Inflammatory macrophage treated with lipopolysaccharide for 1 hour (primary cell): ENCODE results near the gene COL21A1.

Source experiments
- DNase-seq, 2 donors: peaks; one replicate each; pipeline ENCODE4 v3.0.0-alpha.2; 2020 to 2022

Gene COL21A1

GRCh38 chr6:56173228-56173627, 74.2 kb downstream of the COL21A1 start:
- no peak for DNase-seq

DNA sequence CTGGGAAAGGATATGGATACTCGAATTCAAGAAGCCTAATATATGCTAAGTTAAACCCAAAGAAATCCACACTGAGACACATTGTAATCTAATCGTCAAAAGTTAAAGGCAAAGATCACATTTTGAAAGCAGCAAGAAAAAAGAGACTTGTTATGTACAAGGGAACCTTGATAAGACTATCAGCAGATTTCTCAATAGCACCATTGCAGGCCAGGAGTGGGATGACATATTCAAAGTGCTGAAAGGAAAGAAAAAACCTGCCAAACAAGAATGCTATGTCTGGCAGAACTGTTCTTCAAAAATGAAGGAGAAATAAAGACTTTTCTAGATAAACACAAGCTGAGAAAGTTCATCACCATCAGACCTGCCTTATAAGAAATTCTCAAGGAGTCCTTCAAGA, 75.2 kb downstream of the COL21A1 start:
- DNase-seq = no peak

- DNase-seq = no peak
Measured at GRCh38 chr6:56169366-56169765, 78.0 kb downstream of the COL21A1 start.

- no peak for DNase-seq
Measured at GRCh38 chr6:56168596-56168995, 78.8 kb downstream of the COL21A1 start.

DNA sequence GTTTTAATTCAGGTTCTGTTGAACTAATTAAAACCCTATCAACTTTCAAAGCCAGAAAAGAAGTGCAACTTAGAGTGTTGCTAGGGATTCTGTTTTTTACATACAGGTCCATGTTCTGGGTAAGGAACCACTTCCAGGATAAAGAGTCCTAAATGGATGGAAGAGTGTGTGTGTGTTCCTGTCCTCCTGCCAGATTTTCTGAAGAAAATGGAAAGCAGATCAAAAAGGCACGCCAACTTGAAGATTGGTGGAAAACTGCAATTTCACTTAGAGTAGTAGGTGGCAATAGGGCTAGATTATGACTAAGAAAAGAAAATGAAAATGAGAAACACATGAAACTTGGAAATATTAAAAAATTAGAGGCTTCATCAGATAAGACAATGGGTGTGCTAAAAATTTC, 85.3 kb downstream of the COL21A1 start:
- DNase-seq = no peak

DNA sequence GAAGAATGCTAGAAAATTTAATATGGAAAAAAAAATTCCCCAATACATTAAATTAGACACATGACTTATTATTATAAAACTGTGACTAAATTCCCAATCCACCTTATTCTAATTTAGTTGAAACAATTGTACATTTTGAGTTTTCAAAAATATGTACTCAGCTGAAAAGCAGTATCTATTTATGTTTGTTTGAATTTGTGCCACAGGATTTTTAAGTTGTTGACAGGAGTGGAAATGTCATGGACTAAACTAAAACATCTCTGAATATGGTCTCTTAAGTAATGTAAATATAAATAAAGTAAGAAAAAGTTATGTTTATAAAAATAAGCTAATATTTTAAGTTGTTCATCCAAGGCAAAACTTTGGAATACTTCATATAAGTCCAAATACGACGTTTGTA, 86.9 kb downstream of the COL21A1 start:
- no peak for DNase-seq

GRCh38 chr6:56158571-56158970, 88.8 kb downstream of the COL21A1 start:
- no peak for DNase-seq

GRCh38 chr6:56156643-56157042, 90.7 kb downstream of the COL21A1 start:
- no peak for DNase-seq

GRCh38 chr6:56155634-56156141, 91.7 kb downstream of the COL21A1 start:
- DNase-seq = no peak

- no peak for DNase-seq
Measured at GRCh38 chr6:56154076-56154475, 93.3 kb downstream of the COL21A1 start.

DNA sequence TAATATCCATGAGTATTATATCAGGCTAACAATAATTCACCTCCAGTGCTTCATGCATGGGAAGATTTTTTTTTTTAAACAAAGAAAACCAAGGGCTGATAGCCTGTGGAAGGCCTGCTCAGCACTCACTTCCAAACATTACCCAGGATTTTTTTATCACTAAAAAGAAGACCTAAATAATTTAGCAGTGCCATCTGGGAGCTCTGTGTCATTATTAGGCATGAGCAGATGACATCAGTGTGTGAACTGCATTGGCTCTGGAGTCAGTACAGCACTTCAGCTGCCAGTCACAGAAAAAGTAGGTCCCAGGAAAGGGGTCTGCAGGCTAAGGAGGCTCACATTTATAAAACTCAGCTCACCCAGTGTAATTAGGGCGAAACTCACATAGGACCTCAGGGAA, 94.8 kb downstream of the COL21A1 start:
- DNase-seq = no peak

DNA sequence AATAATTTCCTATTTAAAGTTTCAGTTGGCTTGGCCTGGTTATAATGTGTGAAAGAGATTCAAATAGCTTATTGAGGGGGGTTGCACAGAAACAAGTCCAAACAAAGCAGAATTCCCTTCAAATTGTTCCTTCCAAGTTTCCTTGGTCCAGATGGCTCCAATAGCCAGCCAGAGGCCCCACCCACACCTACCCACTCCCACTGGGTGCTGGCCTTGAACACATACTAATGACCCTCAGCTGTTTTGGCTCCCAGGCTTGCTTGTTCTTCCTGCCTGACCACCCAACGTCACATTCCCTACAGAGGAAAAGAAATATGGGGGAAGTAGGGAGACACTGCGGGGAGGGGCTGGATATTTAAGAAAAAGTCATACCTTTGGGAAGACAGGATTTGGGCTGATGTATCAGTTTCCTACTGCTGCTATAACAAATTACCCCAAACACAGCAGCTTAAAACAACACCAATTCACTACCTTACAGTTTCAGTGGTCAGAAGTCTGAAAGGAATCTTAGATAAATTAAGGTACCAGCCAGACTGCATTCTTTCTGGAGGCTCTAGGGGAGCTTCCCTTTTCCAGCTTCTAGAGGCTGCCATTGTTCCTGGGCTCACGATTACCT, 95.7 kb downstream of the COL21A1 start:
- no peak for DNase-seq

- DNase-seq = no peak
Measured at GRCh38 chr6:56148488-56149186, 98.7 kb downstream of the COL21A1 start.

DNA sequence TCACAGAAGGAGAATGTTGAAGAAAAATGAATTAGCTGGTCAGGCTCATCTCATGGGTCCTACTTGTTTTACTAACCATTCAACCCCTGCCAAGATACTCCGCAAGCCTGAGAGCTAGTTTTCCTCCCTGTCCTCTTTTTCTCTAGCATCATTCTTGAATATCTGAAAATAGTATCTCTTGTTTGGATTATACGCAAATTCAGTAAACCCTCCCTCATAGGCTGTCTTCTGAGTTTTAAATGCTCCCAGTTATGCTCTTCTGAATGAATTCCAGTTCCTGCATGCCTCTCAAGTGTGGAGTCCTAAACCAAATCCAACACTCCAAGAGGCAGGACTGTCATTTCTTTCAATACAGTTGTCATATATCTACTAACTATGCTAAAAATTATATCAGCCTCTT, 99.6 kb downstream of the COL21A1 start:
- no peak for DNase-seq

DNA sequence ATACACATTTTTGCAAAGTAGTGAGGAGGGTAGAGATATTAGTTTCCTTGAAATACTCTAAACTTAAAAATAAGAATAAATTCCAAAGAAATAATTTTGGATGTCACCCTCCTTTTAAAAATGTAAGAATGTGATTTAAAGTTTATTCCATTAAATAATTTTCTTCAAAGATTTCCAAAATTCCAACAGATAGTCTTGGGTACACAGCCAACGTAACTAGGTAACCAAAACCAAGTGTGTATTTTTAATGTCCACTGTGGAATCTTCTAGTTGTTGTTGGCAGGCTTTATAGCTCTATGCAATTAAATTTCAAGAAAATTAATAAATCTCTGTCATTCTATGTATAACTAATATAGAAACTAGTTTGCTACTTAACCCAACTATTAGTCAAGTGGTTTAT, 101.3 kb downstream of the COL21A1 start:
- no peak for DNase-seq

DNA sequence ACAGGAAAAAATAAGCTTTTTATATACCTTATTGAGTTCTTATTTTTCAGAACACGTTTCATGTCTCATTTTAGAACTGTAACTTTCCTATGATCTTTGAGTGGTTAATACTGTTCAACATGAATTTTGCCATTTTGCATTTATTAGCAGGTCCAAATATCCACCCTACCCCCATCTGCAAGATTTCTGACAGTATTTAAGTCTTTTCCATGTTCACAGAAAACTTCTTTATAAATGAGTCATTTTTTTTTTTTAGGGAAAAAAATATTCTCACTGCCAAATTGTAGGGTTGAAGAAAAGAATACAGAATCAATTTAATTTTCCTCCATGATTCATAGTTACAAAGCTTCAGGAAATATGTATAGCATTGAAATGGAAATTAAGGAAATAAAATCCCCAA, 101.8 kb downstream of the COL21A1 start:
- no peak for DNase-seq

DNA sequence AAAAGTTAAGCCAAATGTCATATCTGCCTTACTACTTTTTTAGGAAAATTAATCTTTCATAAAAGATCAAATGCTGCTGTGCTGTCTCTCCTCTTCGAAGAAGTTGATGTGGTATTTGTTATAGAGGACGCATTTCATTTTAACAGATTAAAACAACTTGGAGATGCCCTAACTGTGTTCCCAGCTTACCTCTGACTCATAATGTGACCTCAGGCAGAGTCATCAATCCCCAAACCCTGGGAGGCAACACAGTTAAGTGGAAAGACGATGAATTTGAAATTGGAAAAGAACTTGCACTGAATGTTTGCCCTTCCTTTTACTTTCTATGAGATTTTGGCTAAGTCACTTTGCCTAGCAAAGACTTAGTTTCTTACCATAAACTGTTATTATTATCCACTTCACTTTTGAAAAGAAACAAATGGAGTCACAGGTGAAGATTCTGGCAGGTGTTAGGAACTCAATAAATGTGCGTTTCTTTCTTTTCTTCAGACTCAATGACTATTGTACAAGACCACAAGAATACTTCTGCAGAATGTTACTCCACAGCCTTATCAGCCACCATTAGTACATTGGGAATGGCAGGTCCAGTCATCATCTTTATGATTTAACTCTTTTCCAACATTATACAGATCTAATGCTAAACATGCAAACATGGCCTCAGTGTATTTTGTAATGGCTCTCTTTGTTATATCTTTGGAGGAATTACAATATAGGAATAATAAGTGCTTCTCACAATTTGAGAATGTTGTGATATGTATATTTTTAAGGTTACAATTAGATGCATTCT, 102.6 kb downstream of the COL21A1 start:
- DNase-seq = no peak

DNA sequence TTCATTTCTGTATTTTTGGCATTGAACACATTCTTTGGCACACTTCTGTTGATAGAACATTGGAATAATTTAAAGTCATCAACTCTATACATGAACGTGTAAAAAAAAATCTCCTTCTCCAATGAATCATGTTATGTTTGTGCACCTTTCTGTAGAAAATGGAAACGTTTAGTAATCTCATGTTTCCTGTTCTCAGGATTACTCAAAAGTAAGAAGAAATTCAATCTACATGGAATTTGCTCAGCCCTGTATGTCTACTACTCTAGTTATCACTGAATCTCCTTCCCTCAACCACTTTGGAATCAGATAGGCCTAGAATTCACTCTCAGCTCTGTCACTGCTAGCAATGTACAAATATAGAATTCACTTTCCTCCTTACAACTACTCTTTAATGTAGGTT, 103.6 kb downstream of the COL21A1 start:
- no peak for DNase-seq

- DNase-seq = no peak
Measured at GRCh38 chr6:56140090-56140489, 107.3 kb downstream of the COL21A1 start.

GRCh38 chr6:56115715-56116114, 131.7 kb downstream of the COL21A1 start:
- no peak for DNase-seq

GRCh38 chr6:56109149-56109548, 138.2 kb downstream of the COL21A1 start:
- DNase-seq = no peak

- DNase-seq = no peak
Measured at GRCh38 chr6:56106231-56106630, 141.1 kb downstream of the COL21A1 start.

GRCh38 chr6:56104591-56104990, 142.8 kb downstream of the COL21A1 start:
- no peak for DNase-seq

- DNase-seq = no peak
Measured at GRCh38 chr6:56102216-56102615, 145.2 kb downstream of the COL21A1 start.
